GM19372 (cell line): ENCODE data around the gene DIRAS1.

Experiments
- ATAC-seq: cut with Tn5 transposase; IDR thresholded peaks from one replicate; pipeline ENCODE4 v1.9.1; 2021; ENCODE audit warnings: mild to moderate bottlenecking, low read depth, moderate library complexity; ENCODE audit not compliant: unreplicated experiment

The DIRAS1 gene, protein sequence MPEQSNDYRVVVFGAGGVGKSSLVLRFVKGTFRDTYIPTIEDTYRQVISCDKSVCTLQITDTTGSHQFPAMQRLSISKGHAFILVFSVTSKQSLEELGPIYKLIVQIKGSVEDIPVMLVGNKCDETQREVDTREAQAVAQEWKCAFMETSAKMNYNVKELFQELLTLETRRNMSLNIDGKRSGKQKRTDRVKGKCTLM

DNA sequence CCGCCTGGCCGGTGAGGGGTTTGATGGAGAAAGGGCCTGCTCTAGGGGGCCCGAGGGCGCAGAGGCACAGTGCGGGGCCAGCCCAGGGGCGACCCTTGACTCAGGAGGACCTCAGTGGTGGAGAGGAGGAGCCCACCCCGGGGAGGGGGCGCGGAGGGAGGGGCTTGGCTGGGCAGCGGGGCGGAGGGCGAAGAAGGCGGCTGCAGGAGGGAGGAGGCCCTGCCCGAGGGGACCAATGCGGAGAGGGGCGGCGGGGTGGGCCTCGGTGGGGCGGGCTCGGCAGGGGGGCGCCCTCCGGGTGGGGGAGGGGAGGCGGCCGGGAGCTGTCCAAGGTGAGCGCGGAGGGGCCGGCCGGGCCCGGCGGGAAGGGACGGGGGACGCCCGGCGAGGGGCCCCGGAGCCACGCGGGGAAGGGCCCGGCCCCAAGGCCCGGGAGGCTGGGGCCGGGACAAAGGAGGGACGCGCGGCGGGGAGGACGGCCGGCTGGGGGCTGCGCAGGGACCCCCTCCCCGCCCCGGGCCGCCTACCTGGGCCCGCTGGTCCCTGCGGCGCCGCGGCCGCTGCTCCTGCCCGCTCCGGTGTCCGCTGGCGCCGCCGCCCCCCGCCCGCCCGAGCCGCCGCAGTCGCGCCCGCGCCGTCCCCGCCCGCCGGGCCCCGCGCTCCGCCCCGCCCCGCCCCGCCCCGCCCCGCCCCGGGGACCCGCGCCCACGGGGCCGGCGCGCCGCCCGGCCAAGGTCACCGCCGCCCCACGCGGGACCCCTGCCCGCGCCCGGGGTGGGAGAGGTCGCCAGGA is at the start of gene DIRAS1:
TSS of gene DIRAS1 (minus strand) at position 596 of the 793 bp plus-strand sequence. CDS start 3,566 bp downstream, outside the sequence.
- no peak for ATAC-seq

DNA sequence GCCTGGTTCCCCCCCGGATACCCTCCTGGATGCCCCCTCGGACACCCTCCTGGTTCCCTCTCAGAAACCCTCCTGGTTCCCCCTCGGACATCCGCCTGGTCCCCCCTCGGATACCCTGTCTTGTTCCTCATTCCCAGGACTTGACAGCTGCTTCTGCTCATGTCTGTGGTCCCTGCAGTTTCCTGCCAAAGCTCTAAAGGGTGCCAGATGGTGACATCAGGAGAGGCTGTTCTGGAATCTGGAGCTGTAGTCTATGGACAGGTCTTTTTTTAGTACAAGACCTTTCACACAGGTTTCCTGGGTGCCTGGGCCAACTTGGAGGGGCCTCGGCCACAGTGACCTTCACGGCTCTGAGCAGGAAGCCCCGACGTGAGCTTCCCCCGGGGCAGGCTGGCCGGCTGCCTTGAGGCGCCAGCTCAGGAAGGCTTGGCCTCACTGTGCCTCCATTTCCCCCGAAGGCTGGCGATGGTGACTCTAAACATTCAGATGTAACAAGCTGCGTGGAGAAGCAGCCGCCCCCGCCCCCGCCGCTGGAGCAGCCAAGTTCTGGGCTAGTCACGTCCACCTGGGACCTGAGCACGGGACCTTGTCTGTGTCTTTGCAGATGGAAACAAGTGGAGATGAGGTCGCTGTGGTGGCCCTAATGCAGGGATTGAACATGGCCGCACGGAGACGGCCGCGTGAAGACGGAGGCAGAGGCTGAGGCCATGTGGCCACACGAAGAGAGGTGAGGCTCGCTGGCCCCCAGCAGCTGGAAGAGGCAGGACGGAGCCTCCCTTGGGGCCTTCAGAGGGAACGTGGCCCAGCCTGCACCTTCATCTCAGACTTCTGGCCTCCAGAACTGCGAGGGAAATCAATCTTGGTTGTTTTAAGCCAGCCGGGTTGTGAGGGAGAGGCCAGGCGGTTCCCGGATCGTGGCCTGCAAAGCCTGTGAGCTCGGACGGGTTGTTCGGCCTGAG is 49.2 kb upstream of the DIRAS1 start:
- ATAC-seq: no peak

DNA sequence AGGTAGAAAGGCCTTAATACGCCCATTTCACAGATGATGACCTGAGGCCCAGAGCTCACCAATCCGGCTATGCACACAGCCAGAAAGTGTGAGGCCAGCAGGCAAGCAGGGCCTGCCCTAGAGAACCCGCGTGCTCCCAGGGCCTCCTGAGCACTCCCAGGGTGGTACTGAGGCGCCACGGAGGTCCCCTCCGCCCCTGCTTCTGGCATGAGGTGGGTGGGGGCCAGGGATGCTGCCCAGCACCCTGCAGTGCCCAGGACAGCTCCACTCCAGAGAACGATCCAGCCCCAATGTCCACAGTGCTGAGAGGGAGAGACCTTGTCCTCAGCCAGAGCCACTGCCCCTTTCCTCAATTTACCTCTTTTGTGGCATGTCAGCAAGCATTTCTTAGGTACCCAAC is 48.0 kb upstream of the DIRAS1 start:
- no peak for ATAC-seq

DNA sequence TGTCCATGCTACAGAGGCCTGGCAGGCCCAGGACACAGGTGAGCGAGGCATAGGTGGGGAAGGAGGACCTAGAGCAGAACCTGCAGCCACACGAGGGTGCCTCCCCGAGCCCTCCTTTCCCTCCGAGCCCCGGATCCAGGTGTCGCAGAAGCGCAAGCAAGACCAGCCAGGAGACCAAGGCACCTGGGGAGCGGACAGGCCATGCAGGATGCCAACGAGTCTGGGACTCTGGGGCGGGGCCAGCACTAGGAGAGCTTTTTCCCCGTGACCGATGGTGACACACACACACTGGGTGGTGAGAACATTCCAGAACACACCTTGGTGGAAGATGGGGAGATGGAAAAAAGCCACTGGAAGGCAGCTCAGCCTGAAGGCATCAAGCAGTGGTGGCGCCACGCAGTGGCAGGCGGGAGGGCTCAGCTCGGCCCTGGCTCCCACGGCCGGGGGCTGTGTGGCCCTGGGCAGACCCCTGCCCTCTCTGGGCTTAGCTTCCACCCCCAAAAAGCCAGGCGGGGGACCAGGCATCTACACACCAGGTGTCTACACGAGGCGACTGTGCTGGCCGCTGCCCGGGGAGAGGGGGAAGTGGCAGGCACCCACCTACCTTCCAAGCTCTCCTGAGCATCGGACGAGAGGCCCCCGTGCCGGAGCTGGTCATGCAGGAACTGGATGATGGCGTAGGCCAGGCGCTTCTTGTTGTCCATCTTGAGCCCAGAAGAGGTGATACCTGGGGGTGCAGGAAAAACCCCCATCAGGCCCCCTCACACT is 47.4 kb upstream of the DIRAS1 start:
- no peak for ATAC-seq

DNA sequence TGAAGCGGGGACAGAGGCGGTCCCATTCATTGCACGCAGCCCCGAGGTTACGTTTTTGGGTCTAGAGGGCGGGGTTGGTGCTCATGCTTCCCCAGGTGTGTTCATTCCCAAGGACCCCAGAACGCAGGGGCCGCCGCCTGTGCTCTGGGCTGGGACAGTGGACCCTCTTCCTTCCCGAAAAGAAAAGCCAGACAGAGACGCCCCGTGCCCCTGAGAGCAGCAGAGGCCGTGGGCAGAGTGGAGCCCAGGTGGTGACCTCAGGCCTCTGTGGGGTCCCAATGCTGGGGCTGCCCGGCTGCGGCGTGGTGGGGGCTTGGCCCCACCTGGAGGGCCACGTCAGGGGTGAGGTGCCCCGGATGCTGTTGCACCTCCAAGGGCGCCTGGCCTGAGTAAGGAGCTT is 46.5 kb upstream of the DIRAS1 start:
- ATAC-seq: no peak

DNA sequence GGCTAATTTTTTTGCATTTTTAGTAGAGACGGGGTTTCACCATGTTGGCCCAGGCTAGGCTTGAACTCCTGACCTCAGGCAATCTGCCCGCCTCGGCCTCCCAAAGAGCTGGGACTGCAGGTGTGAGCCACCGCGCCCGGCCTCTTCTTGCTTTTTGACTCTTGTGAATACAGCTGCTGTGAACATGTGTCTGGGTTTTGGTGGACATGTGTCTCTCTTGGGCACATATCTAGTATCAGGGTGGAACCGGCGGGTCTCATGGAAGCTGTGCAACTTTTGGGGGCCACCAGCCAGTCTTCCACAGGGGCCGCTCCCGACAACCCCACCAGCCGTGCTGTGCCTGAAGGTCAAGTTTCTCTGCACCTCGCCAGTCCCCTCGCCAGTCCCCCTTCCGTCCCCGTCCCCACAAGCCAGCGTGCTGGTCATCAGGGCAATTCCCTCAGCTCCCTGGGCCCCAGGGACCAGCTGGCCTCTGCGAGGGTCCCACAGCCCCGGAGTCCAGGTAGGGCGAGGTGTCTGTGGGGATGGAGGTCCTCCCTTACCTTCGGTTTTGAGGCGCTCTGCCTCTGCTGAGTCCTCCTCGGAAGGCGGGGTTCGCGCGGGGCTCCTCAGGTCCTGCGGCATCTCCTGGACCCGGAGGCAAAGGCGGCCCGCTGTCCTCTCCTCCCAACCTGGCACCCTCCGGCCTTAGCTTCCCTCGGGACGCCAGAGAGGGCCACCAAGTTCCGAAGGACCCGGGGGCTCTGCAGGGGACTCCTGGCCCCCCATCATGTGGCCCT is 45.6 kb upstream of the DIRAS1 start:
- ATAC-seq: no peak

DNA sequence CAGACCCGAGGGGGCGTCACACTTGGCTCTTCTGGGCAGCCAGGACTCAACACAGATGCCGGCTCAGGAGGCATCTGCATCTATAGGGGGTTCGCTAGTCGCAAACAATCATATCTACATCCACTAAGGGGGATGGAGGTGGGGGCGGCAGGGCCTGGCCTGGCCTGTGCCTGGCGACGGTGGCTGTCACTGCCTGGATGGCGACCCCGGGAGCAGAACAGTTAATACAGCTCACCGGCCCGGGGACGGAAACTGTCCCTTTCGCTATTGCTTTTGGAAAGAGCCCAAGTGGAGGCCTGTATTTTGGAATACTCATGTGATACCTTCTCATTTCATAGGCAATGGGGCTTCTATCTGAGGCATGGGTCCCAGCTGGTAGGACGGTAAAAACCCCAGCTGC is 44.2 kb upstream of the DIRAS1 start:
- ATAC-seq: no peak

DNA sequence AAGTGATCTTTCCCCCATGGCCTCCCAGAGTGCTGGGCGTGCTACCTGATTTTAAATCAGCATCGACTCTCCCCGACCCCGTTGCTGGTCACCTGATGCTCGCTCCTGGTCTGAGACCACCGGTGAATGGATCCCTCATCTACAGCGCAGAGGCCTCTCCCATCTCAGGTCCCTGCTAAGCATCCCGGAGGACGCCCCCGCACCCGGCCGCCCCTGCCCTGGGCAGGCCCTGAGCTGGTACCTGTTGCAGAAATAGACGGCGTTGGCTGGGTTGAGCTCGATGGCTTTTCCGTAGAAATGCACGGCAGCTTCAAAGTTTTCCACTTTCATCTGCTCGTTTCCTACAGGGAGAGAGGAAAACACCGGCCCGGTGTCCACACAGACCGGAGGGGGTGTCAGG is 43.8 kb upstream of the DIRAS1 start:
- no peak for ATAC-seq

DNA sequence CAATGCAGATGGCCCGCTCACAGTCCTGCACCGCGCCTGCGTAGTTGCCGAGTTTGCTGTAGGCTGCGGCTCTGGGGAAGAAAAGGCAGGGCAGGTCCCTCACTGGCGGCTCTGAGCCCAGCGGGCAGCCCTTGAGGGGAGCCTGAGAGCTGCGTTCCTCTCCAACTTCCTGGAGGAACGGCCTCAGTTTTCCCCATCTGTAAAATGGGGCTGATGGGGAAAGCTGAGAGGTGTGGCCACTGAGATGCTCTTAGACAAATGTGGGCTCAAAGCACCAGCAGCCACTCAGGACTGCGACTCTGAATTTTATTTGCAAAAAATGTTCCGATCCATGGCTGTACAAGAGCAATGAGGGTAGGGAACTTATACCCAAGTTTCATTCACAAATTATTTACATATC is 42.5 kb upstream of the DIRAS1 start:
- no peak for ATAC-seq

DNA sequence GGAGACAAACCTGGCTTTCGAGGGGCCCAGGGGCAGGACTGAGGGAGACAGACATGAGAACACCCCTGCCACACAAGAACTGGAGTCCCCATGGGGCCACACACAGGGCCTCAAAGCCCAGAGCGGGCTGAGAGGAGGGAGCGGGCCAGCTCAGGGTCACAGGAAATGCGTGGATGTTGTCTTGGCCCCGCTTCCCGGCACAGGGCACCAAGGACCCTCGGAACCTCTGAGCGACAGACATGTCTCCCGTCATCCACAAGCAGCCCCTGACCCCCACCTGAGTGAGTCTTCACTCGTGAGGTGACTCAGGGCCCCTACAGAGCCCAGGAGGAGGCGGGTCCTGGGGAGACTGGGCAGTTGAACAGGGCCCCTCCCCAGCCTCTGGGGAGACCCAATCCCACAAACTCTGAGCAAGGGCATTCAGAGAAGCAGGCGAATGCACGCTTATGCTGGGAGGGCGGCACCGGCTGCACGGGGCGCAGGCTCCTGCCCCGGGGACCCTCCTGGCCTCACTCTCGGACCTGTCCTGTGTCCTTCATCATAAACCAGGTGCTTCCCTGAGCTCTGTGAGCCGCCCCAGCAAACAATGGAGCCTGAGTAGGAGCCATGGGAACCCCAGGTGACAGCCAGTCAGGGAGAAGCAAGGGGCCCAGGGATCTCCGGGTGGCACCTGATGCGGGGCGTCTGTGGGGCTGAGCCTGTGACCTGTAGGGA is 41.8 kb upstream of the DIRAS1 start:
- no peak for ATAC-seq

DNA sequence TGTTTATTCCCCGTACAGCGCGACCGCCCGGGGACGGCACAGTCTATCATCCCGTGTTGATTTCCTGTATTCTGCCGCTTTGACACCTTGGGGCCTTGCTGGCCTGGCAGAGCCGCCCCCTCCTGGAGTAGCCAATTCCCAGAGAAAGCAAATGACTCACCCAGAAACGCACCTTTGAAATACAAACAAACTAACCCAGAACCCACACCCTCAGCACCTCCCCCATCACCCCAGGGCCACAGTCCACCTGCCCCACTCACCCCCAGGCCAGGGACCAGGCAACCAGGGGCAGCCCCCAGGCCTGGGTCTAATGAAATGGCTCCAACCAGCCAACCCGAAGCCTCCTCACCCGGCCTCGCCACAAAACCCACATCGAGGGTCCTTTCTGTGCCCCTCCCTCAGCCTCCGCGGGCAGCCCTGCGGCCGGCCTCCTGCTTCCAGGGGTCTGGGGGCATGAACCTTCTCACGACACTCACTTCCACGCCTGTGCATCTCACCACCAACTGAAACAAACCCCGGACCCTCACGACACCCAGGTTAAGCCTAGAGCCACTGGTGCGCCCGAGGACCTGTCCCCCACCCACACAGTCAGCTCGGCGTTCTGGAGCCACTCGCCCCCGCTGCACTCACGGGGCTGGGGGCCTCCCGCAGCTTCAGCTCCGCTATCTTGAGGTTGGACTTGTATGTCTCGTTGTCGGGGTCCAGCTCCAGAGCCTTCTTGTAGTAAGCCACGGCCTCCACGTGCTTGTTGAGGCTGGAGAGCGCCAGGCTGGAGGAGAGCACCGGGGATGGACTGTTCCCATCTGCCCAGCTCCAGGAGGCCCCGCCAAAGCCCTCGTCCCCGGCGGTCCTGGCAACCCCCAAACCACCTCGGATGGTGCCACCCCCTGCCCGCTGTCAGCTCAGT is 41.0 kb upstream of the DIRAS1 start:
- no peak for ATAC-seq

DNA sequence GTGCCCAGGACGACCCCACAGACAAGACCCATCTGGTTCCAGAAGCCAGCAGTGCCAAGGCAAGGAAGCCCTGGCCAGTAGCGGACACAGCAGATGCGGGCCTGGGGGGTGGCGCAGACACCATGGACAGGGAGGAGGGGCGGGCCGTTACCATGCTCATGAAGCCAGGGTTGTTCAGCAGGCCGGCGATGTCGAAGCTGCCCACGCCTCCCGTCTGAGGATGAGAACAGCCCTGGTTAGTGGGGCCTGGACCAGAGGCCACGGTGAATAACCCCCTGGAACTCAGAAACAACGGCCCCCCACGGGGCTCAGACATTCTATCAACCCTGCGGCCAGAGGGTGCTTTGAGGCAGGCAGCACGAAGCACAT is 40.1 kb upstream of the DIRAS1 start:
- no peak for ATAC-seq

DNA sequence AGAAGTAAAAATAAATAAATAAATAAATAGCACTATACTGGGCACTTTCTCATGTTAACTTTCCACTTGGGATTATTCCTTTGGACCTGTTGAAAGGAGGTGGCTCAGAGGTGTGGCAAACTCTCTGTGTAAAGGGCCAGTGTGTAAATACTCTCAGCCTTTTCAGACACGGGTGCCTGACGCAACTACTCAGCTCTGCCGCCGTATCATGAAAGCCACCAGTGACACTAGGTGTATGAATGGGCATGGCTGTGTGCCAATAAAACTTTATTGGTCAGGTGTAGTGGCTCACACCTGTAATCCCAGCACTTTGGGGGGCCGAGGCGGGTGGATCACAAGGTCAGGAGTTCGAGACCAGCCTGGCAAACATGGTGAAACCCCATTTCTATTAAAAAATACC is 38.8 kb upstream of the DIRAS1 start:
- ATAC-seq: no peak

DNA sequence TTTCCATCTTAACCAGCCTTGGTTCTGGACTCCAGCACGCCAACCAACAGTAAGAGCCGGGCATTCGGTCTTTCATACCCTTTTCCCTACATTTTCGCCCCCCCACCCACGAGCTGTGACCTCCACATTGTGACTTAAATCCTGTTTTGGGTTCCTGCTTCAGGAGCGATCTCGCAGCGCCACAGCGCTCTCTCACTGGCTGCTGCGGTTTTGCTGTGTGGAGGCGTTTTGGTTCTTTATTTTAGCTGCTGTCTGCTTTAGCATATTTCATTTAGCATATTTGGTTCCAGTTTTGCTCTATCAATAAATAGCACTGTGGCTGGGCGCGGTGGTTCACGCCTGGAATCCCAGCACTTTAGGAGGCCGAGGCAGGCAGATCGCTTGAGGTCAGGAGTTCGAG is 38.2 kb upstream of the DIRAS1 start:
- ATAC-seq: no peak

DNA sequence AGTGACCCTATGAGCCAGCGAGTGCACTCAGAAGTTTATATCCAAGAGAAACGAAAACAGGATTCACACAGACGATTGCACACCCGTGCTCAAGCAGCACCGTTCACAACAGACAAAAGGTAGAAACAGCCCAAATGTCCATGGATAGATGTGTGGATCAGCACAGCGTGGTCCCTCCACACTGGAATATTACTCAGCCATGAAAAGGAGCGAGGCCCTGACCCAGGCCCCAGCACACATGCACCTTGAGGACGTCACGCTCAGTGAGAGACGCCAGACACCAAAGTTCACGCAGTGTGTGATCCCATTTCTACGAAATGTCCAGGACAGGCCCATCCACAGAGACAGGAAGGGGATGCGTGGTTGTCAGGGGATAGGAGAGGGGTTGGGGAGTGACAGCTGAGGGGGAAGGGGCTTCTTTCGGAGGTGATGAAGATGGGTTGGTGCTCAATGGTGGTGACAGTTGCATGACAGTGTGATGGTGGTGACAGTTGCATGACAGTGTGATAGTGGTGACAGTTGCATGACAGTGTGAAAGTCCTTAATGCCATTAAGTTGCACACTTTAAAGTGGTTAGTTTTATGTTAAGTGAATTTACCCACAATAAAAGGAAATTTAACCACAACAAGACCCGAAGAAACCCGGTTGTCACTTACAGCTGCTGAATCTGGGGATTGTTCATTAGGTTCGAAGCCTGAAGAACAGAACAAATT is 37.6 kb upstream of the DIRAS1 start:
- no peak for ATAC-seq

DNA sequence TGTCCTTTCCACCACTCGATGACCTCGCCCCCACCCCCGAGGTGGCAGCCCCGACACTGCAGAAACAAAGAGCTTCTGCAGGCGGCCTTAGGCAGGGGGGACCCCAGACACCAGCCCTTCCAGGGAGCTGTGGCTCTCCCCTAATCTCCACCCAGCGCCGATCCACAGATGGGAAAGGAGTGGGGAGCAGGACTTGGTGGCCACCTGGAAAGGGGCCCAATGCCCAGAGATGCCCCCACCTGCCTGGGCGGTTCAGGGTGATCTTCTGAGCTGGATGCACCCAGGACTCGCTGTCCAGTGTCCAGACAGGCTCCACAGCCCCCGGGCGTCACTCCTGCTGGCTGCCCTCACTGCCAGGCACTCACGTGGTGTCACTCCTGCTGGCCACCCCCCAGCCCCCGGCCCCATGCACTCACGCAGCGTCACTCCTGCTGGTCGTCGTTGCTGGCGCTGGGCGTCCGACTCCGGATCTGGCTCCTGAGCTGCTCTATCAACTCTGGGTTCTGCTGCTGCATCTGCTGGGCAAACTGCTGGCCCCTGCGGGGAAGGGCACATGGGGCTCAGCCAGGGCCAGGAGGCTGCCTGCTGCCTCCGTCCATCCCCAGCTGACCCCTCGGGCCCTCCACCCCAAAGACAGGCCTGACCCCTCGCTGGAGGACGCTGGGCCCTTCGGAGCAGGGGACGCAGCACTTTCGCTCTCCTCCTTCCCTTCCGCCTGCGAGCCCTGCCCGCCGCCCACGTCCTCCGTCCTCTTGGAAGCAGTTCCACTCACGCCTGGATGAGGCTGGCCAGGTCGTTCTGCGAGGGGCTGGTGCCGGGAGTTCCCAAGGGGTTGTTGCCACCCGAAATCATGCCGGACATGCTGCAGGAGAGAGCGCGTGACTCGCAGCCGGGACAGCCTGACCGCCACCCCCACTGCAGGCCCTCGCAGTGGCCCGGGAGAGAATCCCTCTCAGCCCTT is 36.0 kb upstream of the DIRAS1 start:
- ATAC-seq: no peak
